Neuronal stem cell (in vitro differentiated cells): Measurements from ENCODE around the gene PPP1R1C.

Experiments used
- DNase-seq: peaks from one replicate; pipeline ENCODE4 v3.0.0-alpha.2; 2013; ENCODE audit warnings: low spot score
- H2AFZ ChIP-seq: one replicate; pipeline ENCODE4 v1.6.1; 2013; ENCODE audit warnings: mild to moderate bottlenecking, low read length, inconsistent platforms
- H2AK5ac ChIP-seq: 2 replicates; pipeline ENCODE4 v1.6.1; 2013; ENCODE audit warnings: low read depth, mild to moderate bottlenecking, inconsistent platforms, low read length, moderate library complexity, mixed read lengths
- H2BK120ac ChIP-seq: 2 replicates; pipeline ENCODE4 v1.6.1; 2013; ENCODE audit warnings: low read depth, mild to moderate bottlenecking, inconsistent platforms, low read length, moderate library complexity, mixed read lengths
- H2BK12ac ChIP-seq: one replicate; pipeline ENCODE4 v1.6.1; 2013; ENCODE audit warnings: low read length, inconsistent platforms
- H2BK15ac ChIP-seq: 2 replicates; pipeline ENCODE4 v1.6.1; 2013; ENCODE audit warnings: mild to moderate bottlenecking, low read length, inconsistent platforms, mixed read lengths
- H2BK5ac ChIP-seq: one replicate; pipeline ENCODE4 v1.6.1; 2013; ENCODE audit warnings: inconsistent platforms, mild to moderate bottlenecking, low read length, moderate library complexity
- H3K14ac ChIP-seq: one replicate; pipeline ENCODE4 v1.6.1; 2013; ENCODE audit warnings: low read length, inconsistent platforms
- H3K18ac ChIP-seq: 2 replicates; pipeline ENCODE4 v1.6.1; 2013; ENCODE audit warnings: low read length, inconsistent platforms
- H3K23ac ChIP-seq: 2 replicates; pipeline ENCODE4 v1.6.1; 2013; ENCODE audit warnings: low read depth, mild to moderate bottlenecking, mixed read lengths, low read length, inconsistent platforms; ENCODE audit not compliant: poor library complexity
- H3K27ac ChIP-seq: replicated peaks from 3 replicates; pipeline ENCODE4 v1.5.1; 2013; ENCODE audit warnings: low read length, inconsistent platforms
- H3K27me3 ChIP-seq, 3 experiments: 2 replicates each; pipeline ENCODE4 v1.6.1; 2013; ENCODE audit warnings: low read length in 3 of 3, mild to moderate bottlenecking in 2 of 3, inconsistent platforms in 1 of 3, low read depth in 1 of 3, mixed read lengths in 1 of 3, moderate library complexity in 1 of 3; ENCODE audit not compliant: control insufficient read depth in 3 of 3, insufficient read depth in 3 of 3
- H3K36me3 ChIP-seq, 2 donors: replicated peaks in 1 of 2; 2 replicates each; pipeline ENCODE4 v1.6.1; 2013; ENCODE audit warnings: low read length in 2 of 2; ENCODE audit not compliant: control insufficient read depth in 2 of 2, insufficient read depth in 2 of 2
- H3K4ac ChIP-seq: 2 replicates; pipeline ENCODE4 v1.6.1; 2013; ENCODE audit warnings: inconsistent platforms, mild to moderate bottlenecking, low read length, moderate library complexity
- H3K4me1 ChIP-seq, 2 donors: 1 replicate in 1 of 2; 2 replicates in 1 of 2; pipeline ENCODE4 v1.6.1; 2013; ENCODE audit warnings: low read length in 2 of 2, low read depth in 1 of 2; ENCODE audit not compliant: control insufficient read depth in 2 of 2, insufficient read depth in 1 of 2
- H3K4me2 ChIP-seq: one replicate; pipeline ENCODE4 v1.6.1; 2013; ENCODE audit warnings: mild to moderate bottlenecking, low read length, inconsistent platforms; ENCODE audit not compliant: insufficient read depth, poor library complexity, severe bottlenecking
- H3K4me3 ChIP-seq, 2 donors: 2 replicates each; pipeline ENCODE4 v1.5.1; 2013; ENCODE audit warnings: low read length in 2 of 2, mild to moderate bottlenecking in 2 of 2, inconsistent platforms in 1 of 2, moderate library complexity in 1 of 2
- H3K79me1 ChIP-seq: one replicate; pipeline ENCODE4 v1.6.1; 2013; ENCODE audit warnings: low read depth, mild to moderate bottlenecking, inconsistent platforms, low read length, moderate library complexity
- H3K9ac ChIP-seq: one replicate; pipeline ENCODE4 v1.6.1; 2013; ENCODE audit warnings: mild to moderate bottlenecking, low read depth, low read length, inconsistent platforms; ENCODE audit not compliant: poor library complexity
- H3K9me3 ChIP-seq, 2 donors: replicated peaks in 1 of 2; 2 replicates each; pipeline versions ENCODE3 to v1.6.1; 2013; ENCODE audit warnings: low read length in 2 of 2, mild to moderate bottlenecking in 2 of 2, inconsistent platforms in 1 of 2, low read depth in 1 of 2, mixed read lengths in 1 of 2, moderate library complexity in 1 of 2; ENCODE audit not compliant: control insufficient read depth in 2 of 2, insufficient read depth in 1 of 2
- H4K8ac ChIP-seq: one replicate; pipeline ENCODE4 v1.6.1; 2013; ENCODE audit warnings: low read depth, mild to moderate bottlenecking, inconsistent platforms, low read length, moderate library complexity
- H4K91ac ChIP-seq: one replicate; pipeline ENCODE4 v1.6.1; 2013; ENCODE audit warnings: low read length, low read depth, mild to moderate bottlenecking, inconsistent platforms; ENCODE audit not compliant: poor library complexity
- WGBS, 2 donors: extraction: QIAGEN DNeasy Blood & Tissue Kit; methylation state at CpG; one replicate each; pipeline ENCODE4 v1.1.7; 2013; ENCODE audit warnings: missing lambda C conversion rate in 2 of 2, mixed read lengths in 1 of 2; ENCODE audit not compliant: insufficient read length in 2 of 2, insufficient replicate concordance in 1 of 2; ENCODE audit errors: extremely low coverage in 2 of 2; 5-methylcytosine and 5-hydroxymethylcytosine counted together

The PPP1R1C gene

DNA sequence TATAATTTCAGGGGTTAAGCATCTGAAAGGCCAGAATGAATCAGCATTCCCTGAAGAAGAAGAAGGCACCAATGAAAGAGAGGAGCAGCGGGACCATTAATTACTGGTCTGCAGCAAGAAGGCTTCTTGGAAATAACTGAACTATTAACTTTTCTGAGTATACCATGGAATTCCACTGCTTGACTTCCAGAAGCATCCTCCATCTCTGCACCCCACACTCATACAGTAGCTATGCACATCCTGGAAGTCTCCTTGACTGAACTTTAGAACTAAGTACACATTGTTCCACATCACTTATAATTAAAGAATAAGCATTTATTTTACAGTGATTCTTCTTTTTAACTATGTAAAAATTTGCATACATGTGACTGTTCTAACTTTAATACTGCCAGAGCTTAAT lies 131.5 kb downstream of the PPP1R1C start:
- Histone ChIP-seq H2BK5ac (no peak overlapping the region), H3K4me3 (no peak overlapping the region), H3K27ac (no peak overlapping the region), H3K23ac (no peak overlapping the region), H3K9ac (no peak overlapping the region), H3K9me3 (no peaks in the 10 kb centered on the region), H2BK15ac (no peak overlapping the region), H2BK120ac (no peak overlapping the region), H3K36me3 (no peaks in the 10 kb centered on the region), H2AFZ (no peak overlapping the region), H2AK5ac (no peak overlapping the region), H3K18ac (no peak overlapping the region), H3K4me2 (no peak overlapping the region), H2BK12ac (no peak overlapping the region), H3K79me1 (no peaks in the 10 kb centered on the region), H4K91ac (no peak overlapping the region), H3K4ac (no peak overlapping the region), H3K27me3 (no peaks in the 10 kb centered on the region), H4K8ac (no peak overlapping the region), H3K4me1 (no peaks in the 10 kb centered on the region), H3K14ac (no peak overlapping the region)
- WGBS, 2 donors = no CpG with 5 or more reads among the region's 1 CpG
- DNase-seq = no peak

GRCh38 chr2:182128821-182129707 lies 143.4 kb downstream of the PPP1R1C start:
- no CpG with 5 or more reads among the region's 3 CpGs for WGBS, 2 donors

GRCh38 chr2:182132605-182133004 lies 147.0 kb downstream of the PPP1R1C start:
- Histone ChIP-seq H2BK12ac (no peak overlapping the region), H2AFZ (no peak overlapping the region), H3K36me3 (no peaks in the 10 kb centered on the region), H4K91ac (no peak overlapping the region), H3K27ac (no peak overlapping the region), H3K4me1 (peaks cover 0 to 3% of the 10 kb centered on the region in 2 donors), H3K9ac (no peak overlapping the region), H3K27me3 (no peaks in the 10 kb centered on the region), H3K18ac (no peak overlapping the region), H2AK5ac (no peak overlapping the region), H2BK15ac (no peak overlapping the region), H3K4me2 (no peak overlapping the region), H3K4ac (no peak overlapping the region), H3K23ac (no peak overlapping the region), H2BK120ac (no peak overlapping the region), H3K4me3 (no peak overlapping the region), H3K79me1 (no peaks in the 10 kb centered on the region), H2BK5ac (no peak overlapping the region), H3K14ac (no peak overlapping the region), H4K8ac (no peak overlapping the region), H3K9me3 (no peaks in the 10 kb centered on the region)
- DNase-seq = no peak

More at GRCh38 chr2:182128821-182129707, 143.4 kb downstream of the PPP1R1C start:
- no peak for DNase-seq
- Histone ChIP-seq H3K14ac (no peak overlapping the region), H3K4me2 (no peak overlapping the region), H3K36me3 (no peaks in the 10 kb centered on the region), H2BK12ac (no peak overlapping the region), H3K4ac (no peak overlapping the region), H2AFZ (no peak overlapping the region), H3K9ac (no peak overlapping the region), H4K8ac (no peak overlapping the region), H3K9me3 (no peaks in the 10 kb centered on the region), H3K23ac (no peak overlapping the region), H2BK5ac (no peak overlapping the region), H3K4me3 (no peak overlapping the region), H3K27ac (no peak overlapping the region), H3K79me1 (no peaks in the 10 kb centered on the region), H2BK15ac (no peak overlapping the region), H3K4me1 (peaks cover 0 to 3% of the 10 kb centered on the region in 2 donors), H3K27me3 (no peaks in the 10 kb centered on the region), H2AK5ac (no peak overlapping the region), H2BK120ac (no peak overlapping the region), H3K18ac (no peak overlapping the region), H4K91ac (no peak overlapping the region)

GRCh38 chr2:182133195-182133891 lies 147.7 kb downstream of the PPP1R1C start:
- Histone ChIP-seq H4K8ac (no peak overlapping the region), H2BK5ac (no peak overlapping the region), H3K27me3 (no peaks in the 10 kb centered on the region), H3K23ac (no peak overlapping the region), H3K36me3 (no peaks in the 10 kb centered on the region), H3K18ac (no peak overlapping the region), H3K4me1 (peaks cover 0 to 3% of the 10 kb centered on the region in 2 donors), H3K79me1 (no peaks in the 10 kb centered on the region), H2AFZ (no peak overlapping the region), H2BK15ac (no peak overlapping the region), H4K91ac (no peak overlapping the region), H2BK120ac (no peak overlapping the region), H2BK12ac (no peak overlapping the region), H3K9ac (no peak overlapping the region), H3K4me3 (no peak overlapping the region), H3K14ac (no peak overlapping the region), H3K4me2 (no peak overlapping the region), H2AK5ac (no peak overlapping the region), H3K9me3 (no peaks in the 10 kb centered on the region), H3K27ac (no peak overlapping the region), H3K4ac (no peak overlapping the region)
- DNase-seq = no peak
- WGBS, 2 donors = no CpG with 5 or more reads among the region's 1 CpG
